Measurements from ENCODE around the gene ZNF19. TPM values are rescaled to one million over a fixed set of nuclear protein-coding genes. Genes with fewer than 3 reads are reported as not detected.
A peak's percentile ranks its signal among the peaks of the same experiment; 100 is the strongest.

Gene ZNF19
- total and polyA plus RNA-seq, 9 of the 15 experiments (the other 6 are each of a cell fraction or from before 2014, with no cell fraction given), result 1.2 to 2.8 (median 1.8) TPM

DNA sequence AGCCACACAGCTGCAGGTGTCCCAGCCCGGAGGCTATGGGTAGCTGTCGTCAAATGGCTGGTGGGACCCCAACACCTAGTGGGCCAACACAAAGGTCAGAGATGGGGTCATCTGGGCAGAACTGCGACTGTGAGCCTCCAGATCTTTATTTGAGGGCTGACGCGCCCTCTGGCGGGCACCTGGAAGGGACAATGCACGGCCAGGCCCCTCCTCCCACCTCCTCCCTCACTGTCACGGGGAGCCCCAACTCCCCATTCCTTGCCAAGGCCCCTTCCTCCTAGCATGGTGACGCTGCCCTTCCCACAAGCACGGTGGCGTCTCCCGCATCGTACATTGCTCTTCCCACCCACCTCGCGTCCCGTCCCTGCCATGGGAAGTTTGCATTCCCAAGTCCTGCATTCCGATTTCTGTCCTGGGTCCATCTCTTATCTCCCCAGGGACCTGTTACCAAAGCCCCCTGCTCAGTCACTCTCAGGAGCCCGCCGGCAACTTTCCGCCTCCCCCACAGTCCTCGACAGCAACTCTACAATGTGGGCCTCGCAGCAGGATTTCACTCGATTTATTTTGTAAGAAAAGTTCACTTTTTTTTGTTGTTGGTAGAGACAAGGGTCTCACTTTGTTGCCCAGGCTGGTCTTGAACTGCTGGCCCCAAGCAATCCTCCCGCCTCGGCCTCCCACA, 48.3 kb downstream of the ZNF19 start (continued):
- TF ChIP-seq, protein P1, sequence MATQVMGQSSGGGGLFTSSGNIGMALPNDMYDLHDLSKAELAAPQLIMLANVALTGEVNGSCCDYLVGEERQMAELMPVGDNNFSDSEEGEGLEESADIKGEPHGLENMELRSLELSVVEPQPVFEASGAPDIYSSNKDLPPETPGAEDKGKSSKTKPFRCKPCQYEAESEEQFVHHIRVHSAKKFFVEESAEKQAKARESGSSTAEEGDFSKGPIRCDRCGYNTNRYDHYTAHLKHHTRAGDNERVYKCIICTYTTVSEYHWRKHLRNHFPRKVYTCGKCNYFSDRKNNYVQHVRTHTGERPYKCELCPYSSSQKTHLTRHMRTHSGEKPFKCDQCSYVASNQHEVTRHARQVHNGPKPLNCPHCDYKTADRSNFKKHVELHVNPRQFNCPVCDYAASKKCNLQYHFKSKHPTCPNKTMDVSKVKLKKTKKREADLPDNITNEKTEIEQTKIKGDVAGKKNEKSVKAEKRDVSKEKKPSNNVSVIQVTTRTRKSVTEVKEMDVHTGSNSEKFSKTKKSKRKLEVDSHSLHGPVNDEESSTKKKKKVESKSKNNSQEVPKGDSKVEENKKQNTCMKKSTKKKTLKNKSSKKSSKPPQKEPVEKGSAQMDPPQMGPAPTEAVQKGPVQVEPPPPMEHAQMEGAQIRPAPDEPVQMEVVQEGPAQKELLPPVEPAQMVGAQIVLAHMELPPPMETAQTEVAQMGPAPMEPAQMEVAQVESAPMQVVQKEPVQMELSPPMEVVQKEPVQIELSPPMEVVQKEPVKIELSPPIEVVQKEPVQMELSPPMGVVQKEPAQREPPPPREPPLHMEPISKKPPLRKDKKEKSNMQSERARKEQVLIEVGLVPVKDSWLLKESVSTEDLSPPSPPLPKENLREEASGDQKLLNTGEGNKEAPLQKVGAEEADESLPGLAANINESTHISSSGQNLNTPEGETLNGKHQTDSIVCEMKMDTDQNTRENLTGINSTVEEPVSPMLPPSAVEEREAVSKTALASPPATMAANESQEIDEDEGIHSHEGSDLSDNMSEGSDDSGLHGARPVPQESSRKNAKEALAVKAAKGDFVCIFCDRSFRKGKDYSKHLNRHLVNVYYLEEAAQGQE (IDR thresholded peaks at IDR 0.05; ENCODE audit: borderline replicate concordance), result peak; percentile 66; the same call in 1 of the 2 replicates
- TF ChIP-seq, protein P1 (CRISPR knock-in tag; IDR thresholded peaks at IDR 0.05; ENCODE audit: low read depth), result no peak
- TF ChIP-seq, protein P2, sequence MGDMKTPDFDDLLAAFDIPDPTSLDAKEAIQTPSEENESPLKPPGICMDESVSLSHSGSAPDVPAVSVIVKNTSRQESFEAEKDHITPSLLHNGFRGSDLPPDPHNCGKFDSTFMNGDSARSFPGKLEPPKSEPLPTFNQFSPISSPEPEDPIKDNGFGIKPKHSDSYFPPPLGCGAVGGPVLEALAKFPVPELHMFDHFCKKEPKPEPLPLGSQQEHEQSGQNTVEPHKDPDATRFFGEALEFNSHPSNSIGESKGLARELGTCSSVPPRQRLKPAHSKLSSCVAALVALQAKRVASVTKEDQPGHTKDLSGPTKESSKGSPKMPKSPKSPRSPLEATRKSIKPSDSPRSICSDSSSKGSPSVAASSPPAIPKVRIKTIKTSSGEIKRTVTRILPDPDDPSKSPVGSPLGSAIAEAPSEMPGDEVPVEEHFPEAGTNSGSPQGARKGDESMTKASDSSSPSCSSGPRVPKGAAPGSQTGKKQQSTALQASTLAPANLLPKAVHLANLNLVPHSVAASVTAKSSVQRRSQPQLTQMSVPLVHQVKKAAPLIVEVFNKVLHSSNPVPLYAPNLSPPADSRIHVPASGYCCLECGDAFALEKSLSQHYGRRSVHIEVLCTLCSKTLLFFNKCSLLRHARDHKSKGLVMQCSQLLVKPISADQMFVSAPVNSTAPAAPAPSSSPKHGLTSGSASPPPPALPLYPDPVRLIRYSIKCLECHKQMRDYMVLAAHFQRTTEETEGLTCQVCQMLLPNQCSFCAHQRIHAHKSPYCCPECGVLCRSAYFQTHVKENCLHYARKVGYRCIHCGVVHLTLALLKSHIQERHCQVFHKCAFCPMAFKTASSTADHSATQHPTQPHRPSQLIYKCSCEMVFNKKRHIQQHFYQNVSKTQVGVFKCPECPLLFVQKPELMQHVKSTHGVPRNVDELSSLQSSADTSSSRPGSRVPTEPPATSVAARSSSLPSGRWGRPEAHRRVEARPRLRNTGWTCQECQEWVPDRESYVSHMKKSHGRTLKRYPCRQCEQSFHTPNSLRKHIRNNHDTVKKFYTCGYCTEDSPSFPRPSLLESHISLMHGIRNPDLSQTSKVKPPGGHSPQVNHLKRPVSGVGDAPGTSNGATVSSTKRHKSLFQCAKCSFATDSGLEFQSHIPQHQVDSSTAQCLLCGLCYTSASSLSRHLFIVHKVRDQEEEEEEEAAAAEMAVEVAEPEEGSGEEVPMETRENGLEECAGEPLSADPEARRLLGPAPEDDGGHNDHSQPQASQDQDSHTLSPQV (IDR thresholded peaks at IDR 0.05), result no peak
- no peak for TF ChIP-seq TRIM28 (IDR thresholded peaks at IDR 0.05)
- TF ChIP-seq RAD21 (CRISPR knock-in tag; conservative IDR thresholded peaks at IDR 0.05 in 1 of 2, IDR thresholded peaks at IDR 0.05 in 1 of 2), result peak; percentile 24 to 56; a peak in 3 of 4 replicates
- no peak for TF ChIP-seq ESRRA (IDR thresholded peaks at IDR 0.05; ENCODE audit: borderline replicate concordance, low read depth)
